Measurements from ENCODE around the gene DNAJA2.

The DNAJA2 gene

DNA sequence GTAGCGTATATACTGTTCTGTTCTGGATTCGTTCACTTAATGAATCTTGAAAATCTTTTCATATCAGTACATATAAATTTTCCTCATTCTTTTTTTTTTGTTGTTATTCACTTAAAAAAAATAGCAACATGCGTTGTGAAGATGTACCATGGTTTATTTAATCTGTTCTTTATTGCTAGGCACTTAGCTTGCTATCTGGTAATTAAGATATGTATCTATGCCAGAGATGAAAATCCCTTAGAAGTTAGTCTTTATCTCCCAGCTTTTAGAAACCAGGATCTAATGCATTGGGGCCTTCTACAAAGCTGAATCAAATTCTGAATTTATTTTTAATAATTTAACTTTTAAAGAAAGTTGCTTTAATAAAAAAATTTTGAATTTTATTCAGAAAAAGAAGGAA, 13.0 kb upstream of the DNAJA2 start:
- Histone ChIP-seq H3K4me3 (ENCODE audit: low read depth, low read length) (no peak overlapping the region), H3K27ac (no peak overlapping the region), H3K27me3 (replicated peaks) (no peaks in the 10 kb centered on the region), H3K36me3 (replicated peaks) (no peaks in the 10 kb centered on the region)
- TF ChIP-seq, protein P1, sequence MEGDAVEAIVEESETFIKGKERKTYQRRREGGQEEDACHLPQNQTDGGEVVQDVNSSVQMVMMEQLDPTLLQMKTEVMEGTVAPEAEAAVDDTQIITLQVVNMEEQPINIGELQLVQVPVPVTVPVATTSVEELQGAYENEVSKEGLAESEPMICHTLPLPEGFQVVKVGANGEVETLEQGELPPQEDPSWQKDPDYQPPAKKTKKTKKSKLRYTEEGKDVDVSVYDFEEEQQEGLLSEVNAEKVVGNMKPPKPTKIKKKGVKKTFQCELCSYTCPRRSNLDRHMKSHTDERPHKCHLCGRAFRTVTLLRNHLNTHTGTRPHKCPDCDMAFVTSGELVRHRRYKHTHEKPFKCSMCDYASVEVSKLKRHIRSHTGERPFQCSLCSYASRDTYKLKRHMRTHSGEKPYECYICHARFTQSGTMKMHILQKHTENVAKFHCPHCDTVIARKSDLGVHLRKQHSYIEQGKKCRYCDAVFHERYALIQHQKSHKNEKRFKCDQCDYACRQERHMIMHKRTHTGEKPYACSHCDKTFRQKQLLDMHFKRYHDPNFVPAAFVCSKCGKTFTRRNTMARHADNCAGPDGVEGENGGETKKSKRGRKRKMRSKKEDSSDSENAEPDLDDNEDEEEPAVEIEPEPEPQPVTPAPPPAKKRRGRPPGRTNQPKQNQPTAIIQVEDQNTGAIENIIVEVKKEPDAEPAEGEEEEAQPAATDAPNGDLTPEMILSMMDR (IDR thresholded peaks at IDR 0.05; ENCODE audit: low read depth, low read length, missing control alignments): no peak
- DNase-seq: no peak
- in situ Hi-C loops (cut with HindIII; ENCODE audit: low pct_ligation_motif_present, low sequenced_read_pairs): no loop called here

DNA sequence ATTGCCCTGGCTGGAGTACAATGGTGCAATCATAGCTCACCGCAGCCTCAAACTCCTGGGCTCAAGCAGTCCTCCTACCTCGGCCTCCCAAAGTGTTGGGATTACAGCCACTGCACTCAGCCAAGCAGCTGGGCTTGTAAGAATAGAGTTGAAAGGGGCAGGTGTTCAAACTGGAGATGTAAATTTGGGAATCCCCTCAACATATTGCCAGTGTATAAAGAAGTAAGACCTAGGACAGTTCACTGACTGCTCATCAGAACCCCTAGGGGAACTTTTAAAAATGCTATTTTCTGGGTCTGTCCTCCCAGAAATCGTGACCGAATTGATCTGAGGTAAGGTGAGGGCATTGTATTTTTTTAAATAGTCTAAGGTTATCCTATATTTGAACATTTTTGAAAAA, 8.9 kb upstream of the DNAJA2 start:
- TF ChIP-seq, protein P1 (IDR thresholded peaks at IDR 0.05; ENCODE audit: low read depth, low read length, missing control alignments): no peak
- H3K27ac ChIP-seq: no peak overlapping the region
- in situ Hi-C loops (cut with HindIII; ENCODE audit: low pct_ligation_motif_present, low sequenced_read_pairs): no loop called here
- no peak overlapping the region for H3K4me3 ChIP-seq (ENCODE audit: low read depth, low read length)
- DNase-seq: no peak
- no peaks in the 10 kb centered on the region for H3K27me3 ChIP-seq (replicated peaks)
- H3K36me3 ChIP-seq (replicated peaks): no peaks in the 10 kb centered on the region

DNA sequence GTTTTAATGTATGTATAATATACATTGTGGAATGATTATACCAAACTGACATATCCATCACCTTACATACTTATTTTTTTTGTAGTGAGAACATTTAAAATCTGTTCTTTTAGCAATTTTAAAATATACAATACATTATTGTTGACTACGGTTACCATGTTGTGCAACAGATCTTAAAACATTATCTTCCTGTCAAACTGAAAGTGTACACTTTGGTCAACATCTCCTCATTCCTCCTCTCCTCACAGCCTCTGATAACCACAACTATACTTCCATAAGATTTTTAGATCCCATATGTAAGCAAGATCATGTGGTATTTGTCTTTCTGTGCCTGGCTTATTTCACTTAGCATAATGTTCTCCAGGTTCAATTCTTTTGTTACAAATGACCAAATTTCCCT, 7.5 kb upstream of the DNAJA2 start:
- in situ Hi-C loops (cut with HindIII; ENCODE audit: low pct_ligation_motif_present, low sequenced_read_pairs): no loop called here

GRCh38 chr16:46976550-46976949, 3.1 kb upstream of the DNAJA2 start:
- Histone ChIP-seq H3K27me3 (replicated peaks) (no peaks in the 10 kb centered on the region), H3K36me3 (replicated peaks) (no peaks in the 10 kb centered on the region), H3K27ac (no peak overlapping the region), H3K4me3 (ENCODE audit: low read depth, low read length) (no peak overlapping the region)
- TF ChIP-seq, protein P1 (IDR thresholded peaks at IDR 0.05; ENCODE audit: low read depth, low read length, missing control alignments): no peak
- DNase-seq: no peak
- in situ Hi-C loops (cut with HindIII; ENCODE audit: low pct_ligation_motif_present, low sequenced_read_pairs): no loop called here

More for the DNA sequence above, 7.5 kb upstream of the DNAJA2 start:
- Histone ChIP-seq H3K36me3 (replicated peaks) (no peaks in the 10 kb centered on the region), H3K4me3 (ENCODE audit: low read depth, low read length) (no peak overlapping the region), H3K27me3 (replicated peaks) (no peaks in the 10 kb centered on the region), H3K27ac (no peak overlapping the region)
- no peak for DNase-seq
- TF ChIP-seq, protein P1 (IDR thresholded peaks at IDR 0.05; ENCODE audit: low read depth, low read length, missing control alignments): no peak

GRCh38 chr16:46975908-46976470, 2.5 kb upstream of the DNAJA2 start:
- no peak overlapping the region for H3K27ac ChIP-seq
- H3K27me3 ChIP-seq (replicated peaks): no peaks in the 10 kb centered on the region
- in situ Hi-C loops (cut with HindIII; ENCODE audit: low pct_ligation_motif_present, low sequenced_read_pairs): no loop called here

More at GRCh38 chr16:46975908-46976470, 2.5 kb upstream of the DNAJA2 start:
- no peak for DNase-seq
- TF ChIP-seq, protein P1 (IDR thresholded peaks at IDR 0.05; ENCODE audit: low read depth, low read length, missing control alignments): no peak
- Histone ChIP-seq H3K36me3 (replicated peaks) (peaks cover 3% of the 10 kb centered on the region), H3K4me3 (ENCODE audit: low read depth, low read length) (no peak overlapping the region)

All from brain microvascular endothelial cell (primary cell).